ENCODE data around the gene GRID1. TPM values are rescaled to one million over a fixed set of nuclear protein-coding genes. Genes with fewer than 3 reads are reported as not detected.

GRID1 gene
- total RNA-seq, 1 experiment from 2014 or later, result 0.05 TPM

DNA sequence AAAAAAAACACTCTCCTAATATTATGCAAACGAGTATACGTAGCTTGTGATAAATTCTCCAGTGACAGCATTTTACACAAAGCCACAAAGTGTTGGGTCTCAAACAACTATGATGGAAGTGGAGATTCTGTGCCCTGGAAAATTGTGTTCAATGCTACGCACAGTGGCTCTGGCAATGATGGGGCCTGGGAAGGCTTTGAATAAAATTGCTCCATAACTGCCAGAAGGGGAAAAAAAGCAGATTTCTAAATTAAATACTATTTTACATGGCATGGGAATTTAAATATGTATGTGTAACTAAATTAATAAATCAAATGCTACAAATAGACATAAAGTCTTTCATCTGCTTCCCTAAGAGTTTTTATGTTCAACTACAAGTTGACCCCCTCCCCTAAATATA lies 306.7 kb downstream of the GRID1 start:
- DNase-seq (ENCODE audit: extremely low read depth, low read depth), result no peak

DNA sequence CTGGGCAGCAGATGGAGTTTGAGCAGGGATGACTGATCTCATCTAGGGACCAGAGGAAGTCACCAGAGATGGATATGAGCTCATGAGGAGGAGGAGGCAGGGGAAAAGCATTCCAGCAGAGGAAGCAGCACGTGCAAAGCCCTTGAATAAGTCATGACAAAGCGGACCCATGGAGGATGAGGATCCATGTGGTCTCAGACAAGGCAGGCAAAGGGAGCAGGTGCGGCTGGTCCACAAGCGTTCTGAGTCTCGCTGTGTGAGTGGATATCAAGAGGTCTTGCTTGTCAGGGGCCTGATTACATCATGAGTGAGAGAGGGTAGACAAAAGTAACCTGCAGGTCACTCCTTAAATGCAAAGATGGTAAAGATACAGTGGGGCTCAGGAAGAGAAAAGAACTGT lies 307.6 kb downstream of the GRID1 start:
- no peak for DNase-seq (ENCODE audit: extremely low read depth, low read depth)

DNA sequence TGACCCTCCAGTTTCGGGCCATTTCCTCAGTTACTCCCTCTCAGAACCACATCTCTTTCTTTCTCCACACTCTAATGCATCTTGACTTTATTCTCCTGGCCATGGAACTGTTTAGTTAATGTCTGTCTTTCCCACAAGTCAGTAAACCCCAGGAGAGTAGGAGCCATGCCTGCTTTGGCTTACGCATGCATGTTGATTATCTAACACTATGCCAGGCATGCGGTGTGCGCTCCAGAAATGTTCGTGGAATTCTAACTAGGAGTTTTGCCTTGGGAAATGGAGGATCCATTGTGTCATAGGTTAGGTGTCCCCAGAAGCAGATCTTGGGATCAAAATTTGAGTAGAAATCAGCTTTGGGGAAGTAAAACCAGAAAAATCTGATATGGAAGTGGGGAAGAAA lies 308.9 kb downstream of the GRID1 start:
- DNase-seq (ENCODE audit: extremely low read depth, low read depth), result no peak

DNA sequence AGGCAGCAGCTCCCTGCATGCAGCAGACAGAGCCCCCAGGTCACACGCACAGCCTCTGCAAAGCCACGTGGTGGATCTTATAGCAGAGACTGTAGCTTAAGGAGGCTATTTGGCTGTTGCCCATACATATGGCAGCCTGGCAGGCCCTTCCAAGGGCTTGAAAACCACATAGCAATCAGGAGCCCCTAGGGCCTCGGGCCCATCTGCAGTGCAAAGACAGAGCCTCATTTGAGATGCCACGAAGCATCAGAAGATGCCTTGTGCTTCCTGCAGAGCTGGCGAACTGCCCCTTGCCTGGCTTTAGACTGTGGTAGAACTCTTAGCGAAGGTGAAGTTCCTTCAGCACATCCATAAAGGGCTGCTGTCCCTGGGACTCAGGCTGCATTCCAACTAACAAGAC lies 309.9 kb downstream of the GRID1 start:
- DNase-seq (ENCODE audit: extremely low read depth, low read depth), result no peak

GRCh38 chr10:86055928-86056327 lies 310.7 kb downstream of the GRID1 start:
- DNase-seq (ENCODE audit: extremely low read depth, low read depth), result no peak

GRCh38 chr10:86053675-86054074 lies 312.9 kb downstream of the GRID1 start:
- no peak for DNase-seq (ENCODE audit: extremely low read depth, low read depth)

- DNase-seq (ENCODE audit: extremely low read depth, low read depth), result no peak
These were observed 315.0 kb downstream of the GRID1 start for GRCh38 chr10:86051586-86051985.

DNA sequence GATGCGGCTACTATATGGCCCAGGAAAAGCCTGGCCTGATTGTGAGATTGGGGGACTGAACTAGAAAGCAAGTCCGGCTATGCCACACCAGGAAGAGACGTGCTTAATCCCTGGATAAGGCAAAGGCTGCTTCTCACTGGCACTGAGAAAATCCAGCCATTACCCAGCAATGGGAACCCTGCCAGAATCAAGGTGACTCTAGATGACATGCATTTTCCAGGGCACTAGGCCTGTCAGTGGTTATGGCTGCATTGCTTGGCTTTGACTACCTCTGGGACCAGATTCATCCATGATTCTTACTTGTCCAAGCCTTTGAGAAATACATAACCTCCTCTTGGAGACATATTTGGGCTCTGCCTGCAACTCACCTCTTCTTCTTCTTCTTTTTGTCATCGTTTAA lies 317.2 kb downstream of the GRID1 start:
- DNase-seq (ENCODE audit: extremely low read depth, low read depth), result no peak

- no peak for DNase-seq (ENCODE audit: extremely low read depth, low read depth)
These were observed 317.6 kb downstream of the GRID1 start for GRCh38 chr10:86048973-86049372.

GRCh38 chr10:86048571-86048970 lies 318.0 kb downstream of the GRID1 start:
- DNase-seq (ENCODE audit: extremely low read depth, low read depth), result no peak

- DNase-seq (ENCODE audit: extremely low read depth, low read depth), result no peak
These were observed 319.0 kb downstream of the GRID1 start for GRCh38 chr10:86047588-86047987.

DNA sequence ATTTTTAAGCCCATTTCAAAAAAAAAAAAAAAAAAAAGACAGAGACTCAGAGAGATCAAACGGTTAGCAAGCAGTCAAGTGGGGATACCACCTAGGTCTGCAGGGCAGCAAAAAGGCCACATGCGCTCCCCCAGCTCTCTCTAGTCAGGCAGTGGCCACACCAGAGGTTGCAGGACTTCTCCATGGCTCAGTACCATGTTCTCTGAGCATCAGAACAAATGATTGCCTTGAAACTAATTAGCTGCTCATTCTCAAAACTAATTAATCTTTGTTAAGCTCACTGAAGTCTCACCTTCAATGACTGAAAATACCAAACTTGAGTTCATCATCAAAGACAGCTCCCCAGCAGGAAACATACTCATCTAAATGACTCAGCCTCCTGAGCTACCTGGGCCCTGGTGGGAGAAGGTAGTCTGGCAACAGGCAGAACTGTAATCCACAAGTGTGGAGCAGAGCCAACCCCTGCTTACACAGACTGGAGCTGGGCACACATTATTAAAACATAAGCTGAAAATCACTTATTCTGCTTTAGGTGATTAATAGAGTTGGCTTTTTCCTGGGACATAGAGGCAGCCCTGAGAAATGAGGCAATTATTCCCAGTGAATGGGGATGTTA lies 319.6 kb downstream of the GRID1 start:
- DNase-seq (ENCODE audit: extremely low read depth, low read depth), result no peak

GRCh38 chr10:86045896-86046295 lies 320.7 kb downstream of the GRID1 start:
- DNase-seq (ENCODE audit: extremely low read depth, low read depth), result no peak

DNA sequence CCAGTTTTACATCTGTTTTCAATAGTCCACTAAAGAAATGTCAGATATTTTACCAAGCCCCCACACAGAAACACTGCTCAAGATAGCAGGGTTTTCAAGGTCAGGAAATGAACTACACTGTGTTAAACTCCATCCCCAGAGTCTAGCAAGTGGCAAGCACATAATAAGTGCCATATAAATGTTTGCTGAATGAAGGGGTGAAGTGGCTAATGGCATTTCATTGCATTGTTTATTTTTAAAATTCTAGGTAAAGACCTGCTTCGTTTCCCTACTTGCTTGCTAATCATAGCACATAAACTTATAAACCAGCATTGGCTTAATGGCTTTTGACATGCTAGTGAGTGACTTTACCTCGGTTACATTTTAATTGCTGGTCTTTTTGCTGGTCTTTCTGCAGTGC lies 322.6 kb downstream of the GRID1 start:
- no peak for DNase-seq (ENCODE audit: extremely low read depth, low read depth)

DNA sequence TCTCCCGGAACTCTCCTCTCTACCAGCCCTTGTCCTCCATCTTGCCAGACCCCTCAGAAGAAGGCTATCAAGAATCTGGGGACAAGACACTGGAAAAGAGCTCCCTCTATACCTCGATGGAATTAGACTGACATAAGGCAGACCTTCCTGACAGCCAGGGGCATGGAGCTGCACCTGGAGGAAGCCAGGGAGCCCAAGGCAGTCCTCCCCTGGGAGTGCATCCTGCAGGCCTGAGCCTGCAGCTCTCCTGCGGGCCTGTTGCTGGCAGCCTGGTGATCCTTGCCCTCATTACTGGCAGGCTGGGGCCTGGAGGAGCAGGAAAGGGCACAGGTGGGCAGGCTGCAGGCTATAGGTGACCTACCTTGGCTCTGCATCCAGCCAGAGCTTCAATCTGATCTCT lies 323.4 kb downstream of the GRID1 start:
- DNase-seq (ENCODE audit: extremely low read depth, low read depth), result no peak

GRCh38 chr10:86042161-86042560 lies 324.4 kb downstream of the GRID1 start:
- DNase-seq (ENCODE audit: extremely low read depth, low read depth), result no peak

DNA sequence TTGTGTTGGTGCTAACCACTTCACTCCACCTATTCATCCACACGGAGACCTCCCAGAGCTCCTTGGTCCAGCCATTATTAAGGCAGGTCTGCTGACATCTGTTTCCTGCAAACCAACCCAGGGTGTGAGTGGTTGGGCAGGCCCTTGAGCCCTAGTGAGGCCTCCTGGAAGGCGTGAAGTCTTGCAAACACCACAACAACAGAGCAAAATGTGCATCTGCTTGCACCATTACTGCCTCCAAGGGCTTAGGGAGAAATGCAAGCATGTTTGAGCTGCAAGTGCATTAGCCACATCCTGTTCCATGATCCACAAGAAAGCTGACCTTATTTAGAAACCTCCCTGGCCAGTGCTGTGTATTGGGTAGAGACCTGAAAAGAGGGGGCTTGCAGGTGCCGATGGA lies 325.5 kb downstream of the GRID1 start:
- no peak for DNase-seq (ENCODE audit: extremely low read depth, low read depth)

GRCh38 chr10:86038371-86038770 lies 328.2 kb downstream of the GRID1 start:
- no peak for DNase-seq (ENCODE audit: extremely low read depth, low read depth)

- DNase-seq (ENCODE audit: extremely low read depth, low read depth), result no peak
These were observed 329.5 kb downstream of the GRID1 start for GRCh38 chr10:86037096-86037495.

- no peak for DNase-seq (ENCODE audit: extremely low read depth, low read depth)
These were observed 330.1 kb downstream of the GRID1 start for GRCh38 chr10:86036544-86036831.

DNA sequence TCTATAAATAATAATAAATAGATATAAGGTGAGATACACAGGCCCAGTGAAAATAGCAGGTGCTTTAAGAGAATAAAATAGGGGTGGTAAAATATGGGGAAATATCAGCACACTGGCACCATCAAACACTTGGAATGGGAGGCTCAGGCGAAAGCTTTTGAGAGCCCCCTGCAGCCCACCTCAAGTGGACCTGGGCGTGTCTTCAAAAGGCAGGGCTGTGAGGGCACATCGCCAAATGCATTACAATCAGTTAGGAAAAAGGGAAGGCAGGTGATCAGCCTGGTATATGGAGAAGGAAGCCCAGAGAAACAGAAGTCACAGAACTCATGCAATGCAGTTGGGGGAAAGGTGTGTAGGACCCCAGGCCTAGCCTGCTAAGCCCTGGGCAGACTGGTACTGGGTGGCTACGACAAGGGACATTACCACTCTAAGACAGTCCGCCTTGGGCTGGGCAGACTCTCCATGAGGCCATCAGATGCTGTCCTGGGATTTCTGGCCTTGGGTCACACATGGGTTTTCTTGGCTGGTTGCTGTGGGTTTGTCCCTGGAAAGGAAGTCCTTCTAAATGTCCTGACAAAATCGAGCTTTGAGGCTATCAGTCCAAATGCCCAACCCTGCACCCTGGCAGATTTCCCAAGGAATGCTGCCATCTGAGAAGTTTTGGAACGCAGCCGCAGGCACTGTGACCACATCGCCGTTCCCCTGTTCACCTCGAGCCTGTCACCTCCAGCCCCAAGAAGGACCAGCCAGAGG lies 330.6 kb downstream of the GRID1 start:
- DNase-seq (ENCODE audit: extremely low read depth, low read depth), result no peak

GRCh38 chr10:86034710-86035109 lies 331.9 kb downstream of the GRID1 start:
- DNase-seq (ENCODE audit: extremely low read depth, low read depth), result no peak

DNA sequence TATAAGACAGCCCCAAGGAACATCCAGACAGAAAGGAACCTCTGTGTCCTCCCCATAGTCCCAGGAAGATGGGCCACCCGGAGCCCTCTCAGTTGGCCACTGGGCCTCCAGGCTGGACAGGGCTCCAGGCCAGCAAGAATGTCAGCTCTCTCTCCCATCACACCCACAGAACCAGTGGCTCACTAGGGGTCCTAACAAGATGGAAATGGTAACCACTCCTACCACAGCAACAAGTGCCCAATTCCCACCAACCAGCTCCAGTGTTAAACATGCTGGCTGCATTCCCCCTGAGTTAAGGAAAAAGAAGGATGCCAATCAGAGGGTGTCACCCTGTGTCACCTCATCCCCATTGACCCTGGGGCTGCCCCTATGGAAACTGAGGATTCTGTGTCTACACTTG lies 333.0 kb downstream of the GRID1 start:
- DNase-seq (ENCODE audit: extremely low read depth, low read depth), result no peak

Measured in NCI-H460 (cell line).